Left forelimb (tissue), 1 donor: ENCODE measurements around the gene MNX1.
A peak's percentile ranks its signal among the peaks of the same experiment; 100 is the strongest.

Experiments
- DNase-seq: peaks from one replicate; pipeline ENCODE4 v3.0.0-alpha.2; 2018; ENCODE audit warnings: low spot score

The MNX1 gene

GRCh38 chr7:157010588-157011332 is at the start of gene MNX1:
Gene MNX1, minus strand, starts transcription at chr7:157010663. Its CDS starts 313 bp downstream, at chr7:157010350.
- DNase-seq = peak; percentile 80

GRCh38 chr7:157059534-157059933 is 49.1 kb upstream of the MNX1 start:
- no peak for DNase-seq

- DNase-seq = no peak
Measured at GRCh38 chr7:157058701-157059100, 48.2 kb upstream of the MNX1 start.

- no peak for DNase-seq
Measured at GRCh38 chr7:157058068-157058467, 47.6 kb upstream of the MNX1 start.

GRCh38 chr7:157056957-157057902 is 46.8 kb upstream of the MNX1 start:
- DNase-seq = no peak

- DNase-seq = no peak
Measured at GRCh38 chr7:157056246-157056645, 45.8 kb upstream of the MNX1 start.

GRCh38 chr7:157054927-157055326 is 44.5 kb upstream of the MNX1 start:
- DNase-seq = no peak

- no peak for DNase-seq
Measured at GRCh38 chr7:157053118-157053517, 42.7 kb upstream of the MNX1 start.

- DNase-seq = no peak
Measured at GRCh38 chr7:157047148-157047547, 36.7 kb upstream of the MNX1 start.

- no peak for DNase-seq
Measured at GRCh38 chr7:157046681-157047080, 36.2 kb upstream of the MNX1 start.

- DNase-seq = no peak
Measured at GRCh38 chr7:157044943-157045660, 34.6 kb upstream of the MNX1 start.

GRCh38 chr7:157044147-157044687 is 33.8 kb upstream of the MNX1 start:
- no peak for DNase-seq

- no peak for DNase-seq
Measured at GRCh38 chr7:157043745-157044144, 33.3 kb upstream of the MNX1 start.

- DNase-seq = no peak
Measured at GRCh38 chr7:157041514-157042277, 31.2 kb upstream of the MNX1 start.

GRCh38 chr7:157041004-157041403 is 30.5 kb upstream of the MNX1 start:
- DNase-seq = no peak

- DNase-seq = no peak
Measured at GRCh38 chr7:157037635-157038034, 27.2 kb upstream of the MNX1 start.

GRCh38 chr7:157037028-157037427 is 26.6 kb upstream of the MNX1 start:
- no peak for DNase-seq

GRCh38 chr7:157035979-157036378 is 25.5 kb upstream of the MNX1 start:
- DNase-seq = no peak

GRCh38 chr7:157035302-157035701 is 24.8 kb upstream of the MNX1 start:
- DNase-seq = no peak

- no peak for DNase-seq
Measured at GRCh38 chr7:157033483-157034473, 23.3 kb upstream of the MNX1 start.
